Fibroblast of the aortic adventitia (primary cell): ENCODE measurements around the gene LTBR. TPM values are rescaled to one million over a fixed set of nuclear protein-coding genes. Genes with fewer than 3 reads are reported as not detected.

ENCODE experiments used
- DNase-seq: peaks from one replicate; pipeline ENCODE4 v3.0.0-alpha.2; 2010; ENCODE audit warnings: low read depth
- H3K4me3 ChIP-seq: 2 replicates; pipeline ENCODE4 v1.5.1; 2011; ENCODE audit warnings: low read depth, mild to moderate bottlenecking, control low read depth, low read length, moderate library complexity
- total RNA-seq: library from RNA; depleted of rRNA; stranded (reverse); fragments of >200 nt; gene quantifications from 2 replicates; pipeline ENCODE4 v1.2.3, GENCODE V29; 2012; ENCODE audit warnings: low replicate concordance
- TF ChIP-seq, protein P1 (sequence below): IDR thresholded peaks from 2 replicates; pipeline ENCODE4 v1.5.1; 2011; ENCODE audit warnings: mild to moderate bottlenecking, low read length, control low read depth, inconsistent platforms; ENCODE audit not compliant: insufficient read depth

Gene LTBR
- total RNA-seq, 1 donor: 93.7 TPM

DNA sequence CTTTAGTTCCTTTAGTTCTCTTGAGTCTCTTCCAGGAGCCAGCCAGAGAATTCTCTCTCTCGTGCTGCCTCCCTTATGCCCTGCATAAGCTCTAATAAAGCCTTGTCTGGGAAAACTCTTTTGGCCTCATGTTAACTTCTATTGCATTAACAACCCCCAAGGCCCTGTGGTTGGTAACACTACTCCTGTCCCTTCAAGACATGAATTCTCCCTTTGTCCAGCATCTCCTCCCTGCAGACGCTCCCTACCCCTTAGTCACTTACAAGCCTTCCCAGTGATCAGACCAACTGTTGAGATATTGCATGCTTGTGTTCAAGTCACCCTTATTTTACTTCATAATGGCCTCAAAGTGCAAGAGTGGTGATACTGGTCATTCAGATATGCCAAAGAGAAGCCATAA is 12.1 kb downstream of the LTBR start:
- no peak overlapping the region for H3K4me3 ChIP-seq
- DNase-seq: no peak
- TF ChIP-seq, protein P1, sequence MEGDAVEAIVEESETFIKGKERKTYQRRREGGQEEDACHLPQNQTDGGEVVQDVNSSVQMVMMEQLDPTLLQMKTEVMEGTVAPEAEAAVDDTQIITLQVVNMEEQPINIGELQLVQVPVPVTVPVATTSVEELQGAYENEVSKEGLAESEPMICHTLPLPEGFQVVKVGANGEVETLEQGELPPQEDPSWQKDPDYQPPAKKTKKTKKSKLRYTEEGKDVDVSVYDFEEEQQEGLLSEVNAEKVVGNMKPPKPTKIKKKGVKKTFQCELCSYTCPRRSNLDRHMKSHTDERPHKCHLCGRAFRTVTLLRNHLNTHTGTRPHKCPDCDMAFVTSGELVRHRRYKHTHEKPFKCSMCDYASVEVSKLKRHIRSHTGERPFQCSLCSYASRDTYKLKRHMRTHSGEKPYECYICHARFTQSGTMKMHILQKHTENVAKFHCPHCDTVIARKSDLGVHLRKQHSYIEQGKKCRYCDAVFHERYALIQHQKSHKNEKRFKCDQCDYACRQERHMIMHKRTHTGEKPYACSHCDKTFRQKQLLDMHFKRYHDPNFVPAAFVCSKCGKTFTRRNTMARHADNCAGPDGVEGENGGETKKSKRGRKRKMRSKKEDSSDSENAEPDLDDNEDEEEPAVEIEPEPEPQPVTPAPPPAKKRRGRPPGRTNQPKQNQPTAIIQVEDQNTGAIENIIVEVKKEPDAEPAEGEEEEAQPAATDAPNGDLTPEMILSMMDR: no peak

DNA sequence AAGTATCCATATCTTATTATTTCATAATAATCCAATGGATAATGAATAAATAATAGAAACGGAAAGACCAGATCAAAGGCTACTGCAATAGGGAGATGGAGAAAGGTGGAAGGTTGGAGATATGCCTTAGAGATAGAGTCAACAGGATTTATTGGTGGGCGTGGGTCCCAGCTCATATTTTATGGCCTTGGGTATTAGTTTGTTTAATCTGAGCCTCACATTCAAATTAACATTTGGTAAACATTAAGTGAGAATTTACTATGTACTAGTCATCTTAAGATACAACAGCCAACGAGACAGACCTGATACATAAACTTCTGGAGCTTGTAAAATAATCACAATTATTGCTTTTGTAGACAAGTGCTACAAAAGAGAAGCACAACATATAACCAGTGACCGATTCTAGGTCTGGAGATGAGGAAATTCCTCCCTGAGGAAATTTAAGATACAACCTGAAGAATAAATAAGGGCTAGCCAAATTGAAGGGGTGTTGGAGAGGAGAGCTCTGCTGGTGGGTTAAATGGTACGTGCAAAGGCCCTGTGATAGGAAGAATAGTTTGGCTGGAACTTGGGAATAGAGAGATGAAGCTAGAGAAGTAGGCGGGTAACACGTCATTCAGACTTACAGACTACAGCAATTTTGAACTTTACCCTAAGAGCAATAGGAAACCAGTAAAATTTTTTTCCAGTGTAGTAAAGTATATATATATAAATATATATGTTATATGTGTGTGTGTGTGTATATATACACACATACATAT is 16.1 kb downstream of the LTBR start:
- DNase-seq: no peak
- no peak overlapping the region for H3K4me3 ChIP-seq
- TF ChIP-seq, protein P1: no peak

DNA sequence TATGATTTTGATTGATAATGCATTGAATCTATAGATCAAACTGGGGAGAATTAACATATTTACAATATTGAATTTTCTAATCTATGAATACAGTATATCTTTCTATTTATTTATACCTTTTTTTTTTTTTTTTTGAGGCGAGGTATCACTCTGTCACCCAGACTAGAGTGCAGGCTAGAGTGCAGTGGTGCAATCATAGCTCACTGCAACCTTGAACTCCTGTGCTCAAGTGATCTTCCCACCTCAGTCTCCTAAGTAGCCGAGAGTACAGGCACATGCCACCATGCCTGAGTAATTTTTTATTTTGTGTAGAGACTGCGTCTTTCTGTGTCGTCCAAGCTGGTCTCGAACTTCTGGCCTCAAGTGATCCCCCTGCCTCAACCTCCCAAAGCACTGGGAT is 20.4 kb downstream of the LTBR start:
- TF ChIP-seq, protein P1: no peak
- no peak for DNase-seq
- no peak overlapping the region for H3K4me3 ChIP-seq

DNA sequence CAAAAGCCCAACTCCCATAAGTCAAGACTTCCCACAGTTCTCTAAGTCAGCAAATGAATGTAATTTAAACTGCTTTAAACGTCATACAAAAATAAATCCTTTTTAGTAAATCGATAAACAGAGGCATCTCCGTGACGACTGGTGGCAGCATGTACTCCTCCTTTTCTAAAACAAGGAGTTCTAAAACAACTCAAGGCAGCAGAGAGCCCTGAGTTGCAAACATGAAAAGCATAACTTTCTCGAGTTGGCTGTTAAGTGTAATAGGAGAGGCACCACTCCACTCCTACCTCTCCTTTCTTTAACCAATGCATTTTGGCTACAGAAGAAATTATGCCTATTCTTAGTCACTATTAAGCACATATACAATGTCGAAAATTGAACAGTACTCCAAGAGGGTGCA is 22.0 kb downstream of the LTBR start:
- TF ChIP-seq, protein P1: no peak
- no peak overlapping the region for H3K4me3 ChIP-seq
- DNase-seq: no peak

DNA sequence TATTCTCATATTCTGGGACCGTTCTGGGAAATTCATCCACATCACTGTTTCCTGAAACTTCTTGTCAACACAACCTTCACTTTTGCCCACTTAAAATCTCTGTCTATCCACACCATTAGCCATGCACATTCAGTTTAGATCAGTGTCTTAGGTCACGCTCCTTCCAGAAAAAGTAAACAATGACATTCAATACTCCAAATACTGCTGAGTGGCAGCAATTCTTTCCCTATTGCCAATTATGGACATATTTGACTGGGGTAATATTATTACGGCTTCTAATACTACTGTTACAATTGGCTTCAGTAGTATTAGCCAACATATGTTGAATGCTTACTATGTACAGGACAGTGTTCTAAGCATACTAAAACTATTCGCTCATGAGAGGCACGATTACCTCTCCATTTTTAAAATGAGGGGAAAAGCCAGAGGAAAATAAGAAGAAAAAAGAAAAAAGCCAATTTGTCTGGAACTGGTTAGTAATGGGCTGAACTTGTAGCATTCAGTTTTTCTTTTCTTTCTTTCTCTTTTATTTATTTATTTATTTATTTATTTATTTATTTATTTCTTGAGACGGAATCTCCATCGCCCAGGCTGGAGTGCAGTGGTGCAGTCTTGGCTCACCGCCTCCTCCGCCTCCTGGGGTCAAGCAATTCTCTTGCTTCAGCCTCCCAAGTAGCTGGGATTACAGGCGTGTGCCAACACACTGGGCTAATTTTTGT is 23.4 kb downstream of the LTBR start:
- no peak for DNase-seq
- TF ChIP-seq, protein P1: no peak
- H3K4me3 ChIP-seq: no peak overlapping the region

DNA sequence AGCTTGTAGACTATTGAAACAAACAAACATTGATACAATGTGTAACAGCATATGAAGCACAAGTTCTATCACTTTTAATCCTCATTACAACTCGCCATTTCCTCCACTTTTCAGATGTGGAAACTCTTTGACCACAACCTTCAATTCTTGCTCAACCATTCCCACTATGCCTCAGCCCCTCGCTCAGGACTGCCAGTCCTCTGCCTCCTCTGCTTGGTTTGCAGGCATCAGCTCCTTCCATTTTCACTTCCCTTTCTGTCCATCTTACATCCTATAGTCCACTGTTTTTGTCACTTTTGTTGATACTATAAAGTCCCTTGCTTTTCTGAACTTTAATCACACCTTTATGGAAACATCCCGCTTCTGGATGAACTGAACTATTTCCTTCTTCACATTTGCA is 32.6 kb downstream of the LTBR start:
- TF ChIP-seq, protein P1: no peak
- no peak overlapping the region for H3K4me3 ChIP-seq
- no peak for DNase-seq
